ENCODE measurements around the gene DBH.

Gene DBH

DNA sequence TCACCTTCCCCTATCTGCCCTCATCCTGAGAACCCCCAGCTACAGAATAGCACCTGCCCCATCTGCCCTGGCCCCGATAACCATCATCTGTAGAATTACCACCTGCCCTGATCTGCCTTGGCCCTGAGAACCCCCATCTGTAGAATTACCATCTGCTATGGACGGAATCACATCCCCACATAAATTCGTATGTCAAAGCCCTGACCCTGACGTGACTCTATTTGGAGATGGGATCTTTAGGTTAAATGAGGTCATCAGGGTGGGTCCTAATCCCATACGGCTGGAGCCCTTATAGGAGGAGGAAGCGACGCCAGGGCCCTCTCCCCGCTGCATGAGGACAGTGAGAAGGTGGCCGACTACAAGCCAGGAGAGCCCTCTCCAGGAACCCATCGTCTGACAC is 69.4 kb downstream of the DBH start:
- DNase-seq: no peak

DNA sequence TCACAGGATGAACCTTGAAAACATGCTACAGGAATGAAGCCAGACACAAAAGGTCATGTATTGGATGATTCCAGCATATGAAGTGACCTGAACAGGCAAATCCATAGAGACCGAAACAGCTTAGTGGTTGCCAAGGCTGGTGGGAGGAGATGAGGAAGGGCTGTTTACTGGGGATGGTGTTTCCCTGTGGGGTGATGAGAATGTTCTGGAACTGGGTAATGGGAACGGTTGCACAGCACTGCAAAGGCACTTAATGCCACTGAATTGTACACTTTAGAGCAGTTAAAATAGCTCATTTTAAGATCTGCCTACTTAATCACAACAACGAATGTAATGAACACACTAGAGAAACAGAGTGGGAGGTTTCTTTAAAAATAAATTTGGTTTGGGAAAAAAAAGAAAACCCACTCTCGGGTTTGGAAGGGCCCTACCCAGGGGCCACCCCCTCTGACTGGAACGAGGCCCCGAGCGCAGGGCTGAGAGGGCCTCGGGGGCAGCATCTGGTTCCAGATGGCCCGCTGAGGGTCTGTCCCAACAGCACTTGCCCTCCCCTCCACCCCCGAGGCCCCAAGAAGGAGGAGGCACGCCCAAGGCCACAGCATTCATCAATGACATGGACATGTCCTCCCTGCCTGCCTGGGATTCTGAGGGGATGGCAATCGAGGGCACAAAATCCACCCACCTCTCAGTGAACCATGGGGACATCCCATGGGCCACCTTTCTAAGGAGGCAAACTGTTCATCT is 70.3 kb downstream of the DBH start:
- DNase-seq: no peak

DNA sequence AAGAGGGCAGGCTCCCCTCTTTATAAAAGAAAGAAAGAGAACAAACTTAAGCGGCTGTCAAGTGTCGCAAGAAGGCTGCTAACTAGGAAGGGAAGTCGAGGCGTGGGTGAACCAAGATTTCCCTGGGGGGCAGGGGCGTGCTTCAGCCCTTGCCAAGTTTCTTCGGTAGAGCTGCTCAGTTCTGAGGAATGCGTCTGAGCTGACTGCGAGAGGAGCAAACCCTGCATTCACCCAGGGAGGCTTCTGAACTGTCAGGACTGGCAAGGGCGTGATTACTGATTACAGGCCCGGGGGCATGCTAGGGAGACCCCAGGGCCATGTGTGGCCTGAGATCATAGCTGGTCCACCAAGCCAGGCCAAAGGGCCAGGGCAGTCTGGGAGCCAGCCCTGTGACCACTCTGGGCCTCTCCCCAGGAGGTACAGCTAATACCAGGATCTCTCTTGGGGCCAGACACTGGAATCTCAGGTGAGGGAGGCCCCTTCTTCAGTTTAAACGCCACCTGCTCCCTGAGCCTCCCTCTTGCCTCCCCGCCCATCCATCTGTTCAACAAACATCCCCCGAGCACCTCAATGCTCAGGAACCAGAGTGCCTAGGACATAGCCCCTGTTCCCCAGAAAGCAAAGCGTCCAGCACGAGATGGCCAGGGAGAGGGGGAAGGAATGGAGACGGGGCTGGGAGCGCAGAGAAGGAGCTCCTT is 71.1 kb downstream of the DBH start:
- no peak for DNase-seq

DNA sequence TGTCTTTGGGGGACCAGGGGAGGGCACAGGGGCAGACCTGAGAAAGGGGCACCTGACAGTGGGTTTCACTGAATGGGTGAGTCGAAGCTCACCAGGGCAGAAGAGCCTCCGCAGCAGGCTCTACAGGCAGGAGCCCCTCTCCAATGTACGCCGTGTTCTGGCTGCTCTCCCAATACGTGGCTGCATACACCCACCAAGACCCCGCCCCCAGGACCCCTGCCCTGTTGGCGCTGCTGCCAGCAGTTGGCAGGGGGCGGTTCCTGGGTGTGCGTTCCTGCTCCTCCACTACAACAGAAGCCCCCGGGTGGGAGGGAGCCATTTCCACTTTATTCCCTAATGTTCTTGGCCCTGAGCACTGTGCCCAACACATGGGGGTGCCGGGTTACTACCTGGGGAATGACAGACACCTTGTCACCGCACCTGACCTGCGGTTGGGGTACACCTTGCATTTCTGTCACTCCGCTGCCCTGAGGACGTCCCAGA is 71.6 kb downstream of the DBH start:
- no peak for DNase-seq

DNA sequence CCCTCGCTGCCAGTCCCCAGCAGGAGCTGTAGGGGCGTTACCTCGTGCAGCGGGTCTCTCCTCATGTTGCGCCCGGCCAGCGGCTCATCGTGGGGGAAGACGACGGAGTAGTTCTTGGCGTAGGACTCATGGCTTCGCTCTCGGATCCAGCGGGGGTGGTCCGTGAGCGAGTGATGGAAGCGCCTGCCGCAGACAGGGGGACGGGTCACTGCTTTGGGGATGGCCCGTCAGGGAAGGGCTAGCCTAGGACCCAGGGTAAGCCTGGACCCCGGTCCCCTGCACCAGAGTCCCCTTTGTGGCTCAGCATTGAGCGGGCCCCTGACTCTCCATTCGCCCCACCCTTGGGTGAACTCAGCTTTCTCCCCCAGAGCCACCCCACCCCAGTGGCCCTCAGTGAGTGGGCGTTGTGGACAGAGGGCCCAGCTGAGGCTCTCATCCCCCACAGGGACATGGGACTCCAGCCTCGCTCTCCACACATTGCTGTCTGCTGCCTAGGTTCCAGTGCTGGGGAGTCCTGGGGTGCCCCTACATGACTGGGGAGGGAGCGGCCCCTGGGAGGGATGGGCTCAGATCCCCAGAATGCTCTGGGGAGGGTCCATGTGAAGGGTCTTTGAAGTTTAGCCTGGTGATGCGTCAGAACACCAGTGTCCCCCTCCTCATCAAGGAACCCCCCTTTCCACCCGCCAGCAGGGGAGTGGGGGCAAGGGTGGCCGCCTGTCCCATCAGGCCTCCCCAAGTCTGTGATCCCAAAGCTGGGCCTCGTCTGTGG is 72.3 kb downstream of the DBH start:
- no peak for DNase-seq

All from DMS79 (cell line).